ENCODE results near the gene RETNLB. TPM values are rescaled to one million over a fixed set of nuclear protein-coding genes. Genes with fewer than 3 reads are reported as not detected.

RETNLB gene
- total RNA-seq, 2 experiments from 2014 or later = not detected

DNA sequence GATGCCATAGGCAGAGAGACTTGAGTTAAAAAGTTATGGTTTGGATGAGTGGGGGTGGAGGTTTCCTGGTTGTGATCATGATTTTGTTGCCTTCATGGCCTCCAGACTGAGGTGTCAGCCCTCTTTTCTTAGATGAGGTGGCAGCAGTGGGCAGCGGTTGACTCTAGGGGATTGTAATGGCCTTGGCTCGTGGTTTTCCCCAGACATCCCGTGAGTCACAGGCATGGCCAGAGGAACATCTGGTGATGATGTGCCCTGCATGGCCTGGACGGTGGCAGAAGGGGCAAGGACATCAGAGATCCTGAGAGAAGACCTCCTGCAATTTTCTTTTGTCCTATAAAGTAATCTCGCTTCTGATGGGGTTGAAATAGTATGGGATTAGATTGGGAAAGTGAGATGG lies 12.4 kb downstream of the RETNLB start:
- ChIA-PET CTCF (no interaction called here), POLR2A (no interaction called here)
- Mint-ChIP-seq H3K4me1 (ENCODE audit: low read depth) (no peaks in the 10 kb centered on the region), H3K27me3 (no peaks in the 10 kb centered on the region), H3K9me3 (peaks cover 1% of the 10 kb centered on the region), H3K27ac (no peak overlapping the region), H3K36me3 (ENCODE audit: low read depth) (no peaks in the 10 kb centered on the region), H3K4me3 (no peak overlapping the region)
- ATAC-seq (no peak), DNase-seq (no peak)
- TF ChIP-seq, protein P1, sequence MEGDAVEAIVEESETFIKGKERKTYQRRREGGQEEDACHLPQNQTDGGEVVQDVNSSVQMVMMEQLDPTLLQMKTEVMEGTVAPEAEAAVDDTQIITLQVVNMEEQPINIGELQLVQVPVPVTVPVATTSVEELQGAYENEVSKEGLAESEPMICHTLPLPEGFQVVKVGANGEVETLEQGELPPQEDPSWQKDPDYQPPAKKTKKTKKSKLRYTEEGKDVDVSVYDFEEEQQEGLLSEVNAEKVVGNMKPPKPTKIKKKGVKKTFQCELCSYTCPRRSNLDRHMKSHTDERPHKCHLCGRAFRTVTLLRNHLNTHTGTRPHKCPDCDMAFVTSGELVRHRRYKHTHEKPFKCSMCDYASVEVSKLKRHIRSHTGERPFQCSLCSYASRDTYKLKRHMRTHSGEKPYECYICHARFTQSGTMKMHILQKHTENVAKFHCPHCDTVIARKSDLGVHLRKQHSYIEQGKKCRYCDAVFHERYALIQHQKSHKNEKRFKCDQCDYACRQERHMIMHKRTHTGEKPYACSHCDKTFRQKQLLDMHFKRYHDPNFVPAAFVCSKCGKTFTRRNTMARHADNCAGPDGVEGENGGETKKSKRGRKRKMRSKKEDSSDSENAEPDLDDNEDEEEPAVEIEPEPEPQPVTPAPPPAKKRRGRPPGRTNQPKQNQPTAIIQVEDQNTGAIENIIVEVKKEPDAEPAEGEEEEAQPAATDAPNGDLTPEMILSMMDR (IDR thresholded peaks at IDR 0.05) = no peak
- intact Hi-C loops (cut with micrococcal nuclease) = no loop called here

DNA sequence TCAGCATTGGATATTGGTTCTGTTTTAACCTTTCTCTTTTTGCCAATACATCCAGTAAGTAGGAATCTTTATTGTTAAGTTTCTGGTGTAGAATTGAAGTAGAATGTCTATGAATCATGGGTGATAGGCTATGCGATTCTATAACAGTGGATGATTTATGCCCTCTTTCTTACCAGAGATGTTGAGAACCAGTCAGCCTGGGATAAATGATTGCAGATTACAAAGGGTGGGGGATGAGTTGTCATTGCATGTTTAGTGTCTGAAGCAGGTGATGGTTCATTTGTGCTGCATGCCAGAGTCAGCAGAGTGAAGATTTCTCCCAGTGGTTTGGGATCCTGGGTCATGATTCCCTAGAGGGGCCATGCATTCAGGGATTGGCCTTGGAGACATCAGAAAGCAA lies 14.3 kb downstream of the RETNLB start:
- TF ChIP-seq, protein P1 (IDR thresholded peaks at IDR 0.05) = no peak
- Mint-ChIP-seq H3K36me3 (ENCODE audit: low read depth) (no peaks in the 10 kb centered on the region), H3K9me3 (peaks cover 1% of the 10 kb centered on the region), H3K27ac (no peak overlapping the region), H3K4me1 (ENCODE audit: low read depth) (no peaks in the 10 kb centered on the region), H3K27me3 (no peaks in the 10 kb centered on the region), H3K4me3 (no peak overlapping the region)
- intact Hi-C loops (cut with micrococcal nuclease) = no loop called here
- no peak for ATAC-seq
- ChIA-PET POLR2A (interaction anchor here (0.6 kb wide), 1 partner anchor 66 kb away, joined by 4 read pairs; no protein-coding TSS in a partner anchor), CTCF (no interaction called here)
- DNase-seq = no peak

DNA sequence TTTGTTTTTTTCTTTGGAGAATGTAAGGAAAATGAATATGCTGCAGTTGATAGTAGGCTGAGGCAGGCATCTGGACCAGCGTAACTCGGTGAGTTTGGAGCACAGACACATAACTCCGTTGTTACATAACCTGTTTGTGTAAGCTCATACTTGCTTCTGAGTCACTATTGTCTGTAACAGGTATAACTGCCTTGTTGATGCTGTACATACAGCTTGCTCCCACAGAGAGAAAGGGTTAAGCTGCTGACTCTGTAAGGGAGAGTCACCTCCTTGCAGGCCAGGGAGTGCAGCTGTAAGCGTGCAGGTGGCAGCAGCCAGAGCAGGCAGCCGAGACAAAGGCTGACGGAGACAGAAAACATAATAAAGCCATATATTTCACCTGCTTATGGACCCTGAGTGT lies 20.4 kb downstream of the RETNLB start:
- H3K9me3 Mint-ChIP-seq = no peaks in the 10 kb centered on the region
- ChIA-PET CTCF (interaction anchor here (0.9 kb wide), 1 partner anchor 178 kb away, joined by 3 read pairs; no protein-coding TSS in a partner anchor), POLR2A (no interaction called here)
- H3K4me1 Mint-ChIP-seq (ENCODE audit: low read depth) = no peaks in the 10 kb centered on the region
- H3K36me3 Mint-ChIP-seq (ENCODE audit: low read depth) = no peaks in the 10 kb centered on the region
- DNase-seq (no peak), ATAC-seq (no peak)
- TF ChIP-seq, protein P1 (IDR thresholded peaks at IDR 0.05) = no peak
- peaks cover 2% of the 10 kb centered on the region for H3K27me3 Mint-ChIP-seq
- H3K4me3 Mint-ChIP-seq = no peak overlapping the region
- intact Hi-C loops (cut with micrococcal nuclease) = no loop called here
- no peak overlapping the region for H3K27ac Mint-ChIP-seq

DNA sequence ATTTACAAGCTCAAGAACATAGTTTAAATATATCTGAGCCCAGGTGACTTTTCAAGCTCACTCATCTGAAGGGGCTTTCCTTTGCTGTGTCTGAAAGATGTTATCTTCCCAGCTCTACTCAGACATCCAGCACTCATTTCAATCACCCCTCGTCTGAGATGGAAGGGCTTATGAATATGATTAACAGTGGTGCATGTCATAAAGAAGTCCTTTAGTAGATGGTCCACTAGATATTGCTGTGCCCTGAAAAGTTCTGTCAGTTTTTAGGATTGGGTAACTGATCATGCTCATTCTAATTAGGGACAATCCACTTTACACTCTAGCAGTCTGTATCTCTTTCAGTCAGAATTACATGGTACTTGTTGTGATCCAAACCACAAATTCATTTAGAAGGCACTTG lies 28.3 kb downstream of the RETNLB start:
- H3K36me3 Mint-ChIP-seq (ENCODE audit: low read depth) = no peaks in the 10 kb centered on the region

DNA sequence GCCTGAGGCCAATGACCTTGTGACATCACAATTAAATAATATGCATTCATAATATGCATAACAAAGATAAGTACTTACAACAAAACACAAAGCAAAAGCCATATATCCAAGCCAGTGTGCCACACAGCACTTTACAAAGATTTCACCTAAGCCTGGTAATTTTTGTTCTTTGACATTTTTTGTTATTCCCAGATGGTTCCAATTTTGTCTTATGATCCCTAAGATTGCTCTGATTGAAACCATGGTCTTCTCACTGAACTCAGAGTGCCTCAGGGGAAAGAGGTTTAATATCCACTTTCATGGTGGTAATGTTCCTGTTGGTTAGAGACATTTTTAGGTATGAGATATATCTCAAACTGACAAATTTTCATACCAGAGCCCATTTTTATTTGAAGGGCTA lies 29.1 kb downstream of the RETNLB start:
- DNase-seq = no peak
- POLR2A ChIA-PET = no interaction called here
- TF ChIP-seq, protein P1 (IDR thresholded peaks at IDR 0.05) = no peak
- Mint-ChIP-seq H3K27ac (no peak overlapping the region), H3K27me3 (no peaks in the 10 kb centered on the region), H3K4me3 (no peak overlapping the region), H3K9me3 (peaks cover 4% of the 10 kb centered on the region), H3K36me3 (ENCODE audit: low read depth) (no peaks in the 10 kb centered on the region), H3K4me1 (ENCODE audit: low read depth) (no peaks in the 10 kb centered on the region)
- ATAC-seq = no peak
- intact Hi-C loops (cut with micrococcal nuclease) = no loop called here
- CTCF ChIA-PET = interaction anchor here (1.4 kb wide), 1 partner anchor 176 kb away, joined by 3 read pairs; no protein-coding TSS in a partner anchor

More for the DNA sequence above, 28.3 kb downstream of the RETNLB start:
- no peaks in the 10 kb centered on the region for H3K4me1 Mint-ChIP-seq (ENCODE audit: low read depth)
- ChIA-PET CTCF (interaction anchor here (1.1 kb wide), 1 partner anchor 10 kb away, joined by 3 read pairs; no protein-coding TSS in a partner anchor), POLR2A (no interaction called here)
- ATAC-seq (peak; percentile 45), DNase-seq (no peak)
- H3K4me3 Mint-ChIP-seq = no peak overlapping the region
- H3K27ac Mint-ChIP-seq = no peak overlapping the region
- peaks cover 1% of the 10 kb centered on the region for H3K9me3 Mint-ChIP-seq
- intact Hi-C loops (cut with micrococcal nuclease) = no loop called here
- TF ChIP-seq, protein P1 (IDR thresholded peaks at IDR 0.05) = no peak
- H3K27me3 Mint-ChIP-seq = no peaks in the 10 kb centered on the region
